Liver (tissue), 9 donors: ENCODE measurements around the gene ABHD12B. TPM values are rescaled to one million over a fixed set of nuclear protein-coding genes. Genes with fewer than 3 reads are reported as not detected.

Experiments used
- DNase-seq: peaks from one replicate; pipeline ENCODE4 v3.0.0-alpha.2; 2017; ENCODE audit warnings: low spot score
- H3K27ac ChIP-seq, 2 donors: one replicate each; pipeline ENCODE4 v1.7.0; 2013; ENCODE audit warnings: inconsistent platforms in 2 of 2, low read length in 2 of 2, control low read depth in 1 of 2, low read depth in 1 of 2, mild to moderate bottlenecking in 1 of 2
- H3K27me3 ChIP-seq, 4 donors: one replicate each; pipeline versions ENCODE4 v1.6.1 to v1.7.0; 2013; ENCODE audit warnings: low read length in 3 of 4, inconsistent platforms in 1 of 4, mild to moderate bottlenecking in 1 of 4, moderate library complexity in 1 of 4; ENCODE audit not compliant: control insufficient read depth in 4 of 4, insufficient read depth in 4 of 4
- H3K36me3 ChIP-seq, 4 donors: one replicate each; pipeline versions ENCODE4 v1.6.1 to v1.7.0; 2013; ENCODE audit warnings: low read length in 3 of 4, mild to moderate bottlenecking in 3 of 4, low read depth in 1 of 4, moderate library complexity in 1 of 4; ENCODE audit not compliant: control insufficient read depth in 4 of 4, insufficient read depth in 3 of 4
- H3K4me1 ChIP-seq, 4 donors: one replicate each; pipeline versions ENCODE4 v1.6.1 to v1.7.0; 2013; ENCODE audit warnings: low read length in 3 of 4, mild to moderate bottlenecking in 3 of 4, moderate library complexity in 1 of 4; ENCODE audit not compliant: control insufficient read depth in 4 of 4, insufficient read depth in 4 of 4
- H3K4me3 ChIP-seq, 3 donors: one replicate each; pipeline versions ENCODE4 v1.6.1 to v1.7.0; 2013; ENCODE audit warnings: low read length in 3 of 3, control low read depth in 1 of 3, low read depth in 1 of 3, mild to moderate bottlenecking in 1 of 3
- H3K9ac ChIP-seq, 2 donors: one replicate each; pipeline ENCODE4 v1.7.0; 2013; ENCODE audit warnings: low read length in 2 of 2, mild to moderate bottlenecking in 2 of 2, moderate library complexity in 2 of 2, control low read depth in 1 of 2, low read depth in 1 of 2
- H3K9me3 ChIP-seq, 4 donors: one replicate each; pipeline versions ENCODE4 v1.6.1 to v1.7.0; 2013; ENCODE audit warnings: low read length in 3 of 4; ENCODE audit not compliant: control insufficient read depth in 4 of 4
- EGR1 ChIP-seq, 2 donors: IDR thresholded peaks; 2 replicates each; pipeline ENCODE4 v1.6.1; 2016 to 2018; ENCODE audit warnings: antibody characterized with exemption in 2 of 2, low read depth in 2 of 2
- FOXA1 ChIP-seq: IDR thresholded peaks from 2 replicates; pipeline ENCODE4 v1.6.1; 2016; ENCODE audit warnings: antibody characterized with exemption
- FOXA2 ChIP-seq: IDR thresholded peaks from 2 replicates; pipeline ENCODE4 v1.6.1; 2016; ENCODE audit warnings: antibody characterized with exemption
- GABPA ChIP-seq, 2 donors: IDR thresholded peaks in 1 of 2; conservative IDR thresholded peaks in 1 of 2; 2 replicates each; pipeline ENCODE4 v1.6.1; 2016; ENCODE audit warnings: antibody characterized with exemption in 2 of 2, mild to moderate bottlenecking in 1 of 2, moderate library complexity in 1 of 2
- HNF4A ChIP-seq, 2 donors: conservative IDR thresholded peaks; 2 replicates each; pipeline ENCODE4 v1.6.1; 2016; ENCODE audit warnings: antibody characterized with exemption in 2 of 2, mild to moderate bottlenecking in 2 of 2
- HNF4G ChIP-seq: IDR thresholded peaks from 2 replicates; pipeline ENCODE4 v1.6.1; 2016; ENCODE audit warnings: antibody characterized with exemption
- JUND ChIP-seq, 2 donors: IDR thresholded peaks; 2 replicates each; pipeline ENCODE4 v1.6.1; 2016; ENCODE audit warnings: antibody characterized with exemption in 2 of 2
- NR2F2 ChIP-seq: IDR thresholded peaks from 2 replicates; pipeline ENCODE4 v1.6.1; 2016; ENCODE audit warnings: antibody characterized with exemption
- RAD21 ChIP-seq, 2 donors: IDR thresholded peaks; 2 replicates each; pipeline ENCODE4 v1.6.1; 2016; ENCODE audit warnings: antibody characterized with exemption in 2 of 2, mild to moderate bottlenecking in 2 of 2
- RXRA ChIP-seq, 2 donors: IDR thresholded peaks; 2 replicates each; pipeline ENCODE4 v1.6.1; 2017 to 2018; ENCODE audit warnings: antibody characterized with exemption in 2 of 2, mild to moderate bottlenecking in 1 of 2
- SP1 ChIP-seq: IDR thresholded peaks from 2 replicates; pipeline ENCODE4 v1.6.1; 2018; ENCODE audit warnings: antibody characterized with exemption, mild to moderate bottlenecking
- TAF1 ChIP-seq: conservative IDR thresholded peaks from 2 replicates; pipeline ENCODE4 v1.6.1; 2016; ENCODE audit warnings: antibody characterized with exemption, mild to moderate bottlenecking
- YY1 ChIP-seq: IDR thresholded peaks from 2 replicates; pipeline ENCODE4 v1.6.1; 2016; ENCODE audit warnings: antibody characterized with exemption, mild to moderate bottlenecking
- WGBS: extraction: QIAGEN DNeasy Blood & Tissue Kit; methylation state at CpG from one replicate; pipeline ENCODE4 v1.1.7; 2013; 5-methylcytosine and 5-hydroxymethylcytosine counted together
- polyA plus RNA-seq, 2 donors: library from polyadenylated mRNA; stranded (reverse) in 1 of 2; unstranded in 1 of 2; fragments of 200-250 nt in 1 of 2; fragments of >200 nt in 1 of 2; fragmentation: Nextera tagmentation in 1 of 2; extraction: Ambion mirVana in 1 of 2; gene quantifications; one replicate each; pipeline versions ENCODE4 v1.2.1 to v1.2.3, GENCODE V29; 2013 to 2015
- total RNA-seq, 2 donors: library from RNA; depleted of rRNA; stranded (reverse); fragments of >200 nt; gene quantifications; one replicate each; pipeline ENCODE4 v1.2.3, GENCODE V29; 2014
- TF ChIP-seq, protein P1 (sequence below): IDR thresholded peaks from 2 replicates; pipeline ENCODE4 v1.6.1; 2016; ENCODE audit warnings: antibody characterized with exemption, mild to moderate bottlenecking
- TF ChIP-seq, protein P2 (sequence below): fragments of 150-350 bp; IDR thresholded peaks from 2 replicates; pipeline ENCODE4 v1.5.1; 2017; ENCODE audit warnings: improper control_type of control experiment, low read depth, low read length; ENCODE audit not compliant: missing input control
- TF ChIP-seq, protein P3 (sequence below): IDR thresholded peaks from 2 replicates; pipeline ENCODE4 v1.6.1; 2016; ENCODE audit warnings: antibody characterized with exemption
- TF ChIP-seq, protein P4 (sequence below): IDR thresholded peaks from 2 replicates; pipeline ENCODE4 v1.6.1; 2016; ENCODE audit warnings: antibody characterized with exemption
- TF ChIP-seq, protein P5 (sequence below): IDR thresholded peaks from 2 replicates; pipeline ENCODE4 v1.6.1; 2016; ENCODE audit warnings: antibody characterized with exemption
- donor health status: healthy.
- donor health status: healthy.
- donor health status: healthy.
- donor health status: healthy.
- donor health status: healthy.

Gene ABHD12B
- total and polyA plus RNA-seq, 4 donors, result 0.09 to 0.58 TPM; not detected in 2

DNA sequence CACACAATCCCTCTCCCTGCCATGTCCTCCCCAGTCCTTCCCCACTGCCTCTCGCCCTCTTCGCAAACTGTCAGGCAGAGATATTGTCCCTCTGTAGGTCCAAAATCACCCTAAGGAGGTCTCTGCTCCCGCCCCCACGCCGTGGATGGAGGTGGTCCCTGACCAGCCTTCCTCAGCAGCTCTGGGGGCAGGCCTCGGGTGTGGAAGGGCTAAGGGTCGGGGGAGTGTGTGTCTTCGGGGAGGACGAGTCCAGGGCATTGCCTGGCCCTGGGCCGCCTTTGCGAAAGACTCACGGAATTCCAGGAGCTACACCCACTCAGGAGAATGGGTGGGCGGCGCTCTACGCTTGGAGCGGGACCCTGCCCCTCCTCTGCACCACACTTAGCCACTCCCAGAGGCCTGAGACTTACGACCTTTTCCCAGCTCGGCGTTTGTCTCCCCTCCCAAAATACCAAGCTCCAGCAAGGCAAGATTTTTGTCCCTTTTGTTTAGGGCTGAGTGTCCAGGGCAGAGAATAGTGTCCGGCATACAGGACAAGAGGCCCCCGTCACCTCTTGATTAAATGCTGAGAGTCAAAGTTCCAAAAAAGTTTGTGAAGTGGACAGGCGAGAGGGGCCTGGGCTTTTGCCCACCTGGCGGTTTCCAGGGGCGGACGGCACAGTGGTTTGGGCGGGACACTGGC is 71.5 kb downstream of the ABHD12B start:
- H3K27ac ChIP-seq, result peak overlapping the region; percentile 78 to 92
- WGBS, result 5% methylated on average over 26 of the region's 26 CpGs
- H3K36me3 ChIP-seq, result peaks cover 0 to 11% (median 2%) of the 10 kb centered on the region in 4 donors
- TF ChIP-seq NR2F2 (no peak), FOXA2 (no peak), JUND (IDR thresholded peaks at IDR 0.05) (no peak), TAF1 (no peak), SP1 (peak; percentile 20), HNF4A (conservative IDR thresholded peaks at IDR 0.05) (peak; percentile 40 to 55), FOXA1 (no peak), YY1 (no peak), RAD21 (IDR thresholded peaks at IDR 0.05) (no peak), GABPA (IDR thresholded peaks at IDR 0.05 in 1 of 2, conservative IDR thresholded peaks at IDR 0.05 in 1 of 2) (no peak), HNF4G (no peak), RXRA (IDR thresholded peaks at IDR 0.05) (peak in 1 of 2 donors; percentile 36), EGR1 (IDR thresholded peaks at IDR 0.05; ENCODE audit: low read depth in 2 of 2) (peak; percentile 58 to 69)
- TF ChIP-seq, protein P1, sequence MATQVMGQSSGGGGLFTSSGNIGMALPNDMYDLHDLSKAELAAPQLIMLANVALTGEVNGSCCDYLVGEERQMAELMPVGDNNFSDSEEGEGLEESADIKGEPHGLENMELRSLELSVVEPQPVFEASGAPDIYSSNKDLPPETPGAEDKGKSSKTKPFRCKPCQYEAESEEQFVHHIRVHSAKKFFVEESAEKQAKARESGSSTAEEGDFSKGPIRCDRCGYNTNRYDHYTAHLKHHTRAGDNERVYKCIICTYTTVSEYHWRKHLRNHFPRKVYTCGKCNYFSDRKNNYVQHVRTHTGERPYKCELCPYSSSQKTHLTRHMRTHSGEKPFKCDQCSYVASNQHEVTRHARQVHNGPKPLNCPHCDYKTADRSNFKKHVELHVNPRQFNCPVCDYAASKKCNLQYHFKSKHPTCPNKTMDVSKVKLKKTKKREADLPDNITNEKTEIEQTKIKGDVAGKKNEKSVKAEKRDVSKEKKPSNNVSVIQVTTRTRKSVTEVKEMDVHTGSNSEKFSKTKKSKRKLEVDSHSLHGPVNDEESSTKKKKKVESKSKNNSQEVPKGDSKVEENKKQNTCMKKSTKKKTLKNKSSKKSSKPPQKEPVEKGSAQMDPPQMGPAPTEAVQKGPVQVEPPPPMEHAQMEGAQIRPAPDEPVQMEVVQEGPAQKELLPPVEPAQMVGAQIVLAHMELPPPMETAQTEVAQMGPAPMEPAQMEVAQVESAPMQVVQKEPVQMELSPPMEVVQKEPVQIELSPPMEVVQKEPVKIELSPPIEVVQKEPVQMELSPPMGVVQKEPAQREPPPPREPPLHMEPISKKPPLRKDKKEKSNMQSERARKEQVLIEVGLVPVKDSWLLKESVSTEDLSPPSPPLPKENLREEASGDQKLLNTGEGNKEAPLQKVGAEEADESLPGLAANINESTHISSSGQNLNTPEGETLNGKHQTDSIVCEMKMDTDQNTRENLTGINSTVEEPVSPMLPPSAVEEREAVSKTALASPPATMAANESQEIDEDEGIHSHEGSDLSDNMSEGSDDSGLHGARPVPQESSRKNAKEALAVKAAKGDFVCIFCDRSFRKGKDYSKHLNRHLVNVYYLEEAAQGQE, result no peak
- TF ChIP-seq, protein P2, sequence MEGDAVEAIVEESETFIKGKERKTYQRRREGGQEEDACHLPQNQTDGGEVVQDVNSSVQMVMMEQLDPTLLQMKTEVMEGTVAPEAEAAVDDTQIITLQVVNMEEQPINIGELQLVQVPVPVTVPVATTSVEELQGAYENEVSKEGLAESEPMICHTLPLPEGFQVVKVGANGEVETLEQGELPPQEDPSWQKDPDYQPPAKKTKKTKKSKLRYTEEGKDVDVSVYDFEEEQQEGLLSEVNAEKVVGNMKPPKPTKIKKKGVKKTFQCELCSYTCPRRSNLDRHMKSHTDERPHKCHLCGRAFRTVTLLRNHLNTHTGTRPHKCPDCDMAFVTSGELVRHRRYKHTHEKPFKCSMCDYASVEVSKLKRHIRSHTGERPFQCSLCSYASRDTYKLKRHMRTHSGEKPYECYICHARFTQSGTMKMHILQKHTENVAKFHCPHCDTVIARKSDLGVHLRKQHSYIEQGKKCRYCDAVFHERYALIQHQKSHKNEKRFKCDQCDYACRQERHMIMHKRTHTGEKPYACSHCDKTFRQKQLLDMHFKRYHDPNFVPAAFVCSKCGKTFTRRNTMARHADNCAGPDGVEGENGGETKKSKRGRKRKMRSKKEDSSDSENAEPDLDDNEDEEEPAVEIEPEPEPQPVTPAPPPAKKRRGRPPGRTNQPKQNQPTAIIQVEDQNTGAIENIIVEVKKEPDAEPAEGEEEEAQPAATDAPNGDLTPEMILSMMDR, result no peak
- TF ChIP-seq, protein P3, sequence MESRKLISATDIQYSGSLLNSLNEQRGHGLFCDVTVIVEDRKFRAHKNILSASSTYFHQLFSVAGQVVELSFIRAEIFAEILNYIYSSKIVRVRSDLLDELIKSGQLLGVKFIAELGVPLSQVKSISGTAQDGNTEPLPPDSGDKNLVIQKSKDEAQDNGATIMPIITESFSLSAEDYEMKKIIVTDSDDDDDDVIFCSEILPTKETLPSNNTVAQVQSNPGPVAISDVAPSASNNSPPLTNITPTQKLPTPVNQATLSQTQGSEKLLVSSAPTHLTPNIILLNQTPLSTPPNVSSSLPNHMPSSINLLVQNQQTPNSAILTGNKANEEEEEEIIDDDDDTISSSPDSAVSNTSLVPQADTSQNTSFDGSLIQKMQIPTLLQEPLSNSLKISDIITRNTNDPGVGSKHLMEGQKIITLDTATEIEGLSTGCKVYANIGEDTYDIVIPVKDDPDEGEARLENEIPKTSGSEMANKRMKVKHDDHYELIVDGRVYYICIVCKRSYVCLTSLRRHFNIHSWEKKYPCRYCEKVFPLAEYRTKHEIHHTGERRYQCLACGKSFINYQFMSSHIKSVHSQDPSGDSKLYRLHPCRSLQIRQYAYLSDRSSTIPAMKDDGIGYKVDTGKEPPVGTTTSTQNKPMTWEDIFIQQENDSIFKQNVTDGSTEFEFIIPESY, result no peak
- TF ChIP-seq, protein P4, sequence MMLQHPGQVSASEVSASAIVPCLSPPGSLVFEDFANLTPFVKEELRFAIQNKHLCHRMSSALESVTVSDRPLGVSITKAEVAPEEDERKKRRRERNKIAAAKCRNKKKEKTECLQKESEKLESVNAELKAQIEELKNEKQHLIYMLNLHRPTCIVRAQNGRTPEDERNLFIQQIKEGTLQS, result no peak
- TF ChIP-seq, protein P5, sequence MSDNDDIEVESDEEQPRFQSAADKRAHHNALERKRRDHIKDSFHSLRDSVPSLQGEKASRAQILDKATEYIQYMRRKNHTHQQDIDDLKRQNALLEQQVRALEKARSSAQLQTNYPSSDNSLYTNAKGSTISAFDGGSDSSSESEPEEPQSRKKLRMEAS, result no peak
- peak overlapping the region; percentile 62 to 91 for H3K9ac ChIP-seq
- peak; percentile 49 for DNase-seq
- H3K4me1 ChIP-seq, result peaks cover 6 to 41% (median 32%) of the 10 kb centered on the region in 4 donors
- no peaks in the 10 kb centered on the region for H3K9me3 ChIP-seq
- no peaks in the 10 kb centered on the region for H3K27me3 ChIP-seq
- peak overlapping the region; percentile 80 to 94 (median 91) for H3K4me3 ChIP-seq
